ENCODE measurements around the gene COG2.
"Not testable (repeated sequence)": the region's sequence is repeated elsewhere in the genome, so short reads cannot be mapped to it uniquely, and the experiment has no call there.

Gene COG2, protein sequence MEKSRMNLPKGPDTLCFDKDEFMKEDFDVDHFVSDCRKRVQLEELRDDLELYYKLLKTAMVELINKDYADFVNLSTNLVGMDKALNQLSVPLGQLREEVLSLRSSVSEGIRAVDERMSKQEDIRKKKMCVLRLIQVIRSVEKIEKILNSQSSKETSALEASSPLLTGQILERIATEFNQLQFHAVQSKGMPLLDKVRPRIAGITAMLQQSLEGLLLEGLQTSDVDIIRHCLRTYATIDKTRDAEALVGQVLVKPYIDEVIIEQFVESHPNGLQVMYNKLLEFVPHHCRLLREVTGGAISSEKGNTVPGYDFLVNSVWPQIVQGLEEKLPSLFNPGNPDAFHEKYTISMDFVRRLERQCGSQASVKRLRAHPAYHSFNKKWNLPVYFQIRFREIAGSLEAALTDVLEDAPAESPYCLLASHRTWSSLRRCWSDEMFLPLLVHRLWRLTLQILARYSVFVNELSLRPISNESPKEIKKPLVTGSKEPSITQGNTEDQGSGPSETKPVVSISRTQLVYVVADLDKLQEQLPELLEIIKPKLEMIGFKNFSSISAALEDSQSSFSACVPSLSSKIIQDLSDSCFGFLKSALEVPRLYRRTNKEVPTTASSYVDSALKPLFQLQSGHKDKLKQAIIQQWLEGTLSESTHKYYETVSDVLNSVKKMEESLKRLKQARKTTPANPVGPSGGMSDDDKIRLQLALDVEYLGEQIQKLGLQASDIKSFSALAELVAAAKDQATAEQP

DNA sequence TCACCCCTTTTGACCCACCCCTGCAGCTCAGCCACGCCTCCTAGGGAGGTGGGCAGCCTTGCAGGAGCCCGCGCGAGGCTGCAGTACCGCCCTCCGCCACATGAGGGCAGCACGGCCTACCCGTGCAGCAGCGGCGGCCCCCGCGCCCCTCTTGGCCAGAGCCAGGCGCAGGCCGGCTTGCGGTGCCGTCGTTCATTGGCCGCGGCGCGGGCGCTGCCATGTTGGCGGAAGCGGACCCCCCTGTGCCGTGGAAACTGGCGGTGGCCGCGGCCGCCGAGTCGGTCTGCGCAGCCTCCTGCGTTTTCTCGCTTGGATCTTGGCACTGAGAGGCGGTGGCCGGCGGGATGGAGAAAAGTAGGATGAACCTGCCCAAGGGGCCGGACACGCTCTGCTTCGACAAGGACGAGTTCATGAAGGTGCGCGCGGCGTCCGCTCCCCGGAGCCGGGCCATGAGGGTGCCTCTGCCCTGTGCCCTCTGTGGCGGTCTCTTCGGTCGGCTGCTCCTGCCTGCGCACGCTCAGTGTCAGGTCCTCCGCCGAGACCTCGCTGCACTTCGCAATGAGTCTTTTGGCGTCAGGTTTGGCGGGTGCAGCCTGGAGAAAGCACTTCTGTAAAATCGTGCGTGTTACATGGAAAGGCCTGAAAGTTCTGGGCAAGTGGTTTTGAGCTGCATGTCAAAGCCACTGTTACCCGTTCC is at the start of gene COG2:
TSS of gene COG2 (plus strand) at position 219 of the 697 bp plus-strand sequence. CDS start at position 345, 126 bp downstream.
- peak; percentile 83 for DNase-seq (ENCODE audit: low read depth)

- DNase-seq (ENCODE audit: low read depth) = no peak
Observed at GRCh38 chr1:230592848-230593414, 49.4 kb upstream of the COG2 start.

DNA sequence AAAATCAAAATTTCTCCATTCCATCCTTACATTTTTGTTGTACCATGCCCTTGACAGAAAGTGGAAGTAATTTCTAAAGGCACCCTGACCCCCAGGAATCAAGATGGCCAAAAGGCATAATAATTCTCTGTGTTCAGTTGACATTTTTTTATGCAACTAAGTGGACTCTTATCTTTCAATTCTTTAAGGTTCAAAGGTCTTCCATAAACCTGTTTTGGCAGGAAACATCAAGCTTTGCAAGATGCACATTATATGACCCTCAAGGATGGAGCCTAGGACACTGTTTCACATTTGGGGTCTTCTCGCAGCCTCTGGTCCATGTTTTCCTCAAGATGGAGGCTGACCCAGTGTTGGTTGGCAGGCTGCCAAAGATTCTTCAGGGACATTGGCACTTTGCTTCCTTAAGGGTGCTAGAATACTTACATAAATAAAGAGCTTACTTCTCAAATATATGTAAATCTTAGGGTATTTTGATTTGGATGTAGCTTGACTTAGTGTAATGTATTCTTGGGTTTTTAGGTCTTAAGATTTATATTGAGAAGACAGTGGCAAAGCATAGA is 48.0 kb upstream of the COG2 start:
- no peak for DNase-seq (ENCODE audit: low read depth)

- no peak for DNase-seq (ENCODE audit: low read depth)
Observed at GRCh38 chr1:230595181-230595580, 47.1 kb upstream of the COG2 start.

DNA sequence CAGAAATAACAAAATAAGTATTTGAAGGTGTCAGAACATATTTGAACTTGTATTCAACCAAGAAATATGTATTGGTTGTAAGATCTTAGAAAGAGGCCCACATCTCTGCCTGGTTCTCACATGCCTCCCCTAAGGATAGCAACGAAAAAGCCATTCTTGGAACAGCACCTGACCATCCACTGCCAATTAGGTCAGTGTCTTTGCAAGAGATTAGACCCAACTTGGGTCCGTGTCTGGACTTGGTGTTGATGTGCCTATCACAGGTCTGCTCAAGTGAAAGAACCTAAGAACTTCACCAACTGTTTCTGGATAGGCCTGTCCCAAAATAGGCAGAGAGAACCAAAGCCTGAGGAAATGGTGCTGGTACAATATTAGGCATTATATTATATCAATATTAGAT is 46.0 kb upstream of the COG2 start:
- DNase-seq (ENCODE audit: low read depth) = no peak

- no peak for DNase-seq (ENCODE audit: low read depth)
Observed at GRCh38 chr1:230598745-230599144, 43.5 kb upstream of the COG2 start.

- DNase-seq (ENCODE audit: low read depth) = no peak
Observed at GRCh38 chr1:230599926-230600656, 42.2 kb upstream of the COG2 start.

- DNase-seq (ENCODE audit: low read depth) = not testable (repeated sequence)
Observed at GRCh38 chr1:230600657-230601400, 41.5 kb upstream of the COG2 start.

- DNase-seq (ENCODE audit: low read depth) = no peak
Observed at GRCh38 chr1:230609208-230609607, 33.1 kb upstream of the COG2 start.

DNA sequence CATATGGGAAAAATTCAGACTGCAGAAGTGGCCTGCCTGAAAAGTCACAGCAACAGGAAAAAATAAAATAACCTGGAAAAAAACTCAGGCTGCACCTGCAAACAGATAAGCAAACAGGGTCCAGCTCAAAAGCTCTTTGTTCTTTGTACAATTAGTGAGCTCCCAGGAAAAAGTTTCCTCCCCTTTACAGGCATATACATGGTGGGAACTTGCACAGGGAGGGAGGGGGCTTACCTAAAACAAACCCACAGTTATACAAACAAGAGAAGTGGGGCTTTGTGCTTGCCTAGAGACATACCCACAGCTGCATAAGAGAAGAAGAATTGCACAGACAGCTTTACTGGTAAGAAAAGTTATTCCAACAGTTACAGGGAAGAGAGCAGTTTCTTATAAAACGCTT is 31.7 kb upstream of the COG2 start:
- DNase-seq (ENCODE audit: low read depth) = no peak

DNA sequence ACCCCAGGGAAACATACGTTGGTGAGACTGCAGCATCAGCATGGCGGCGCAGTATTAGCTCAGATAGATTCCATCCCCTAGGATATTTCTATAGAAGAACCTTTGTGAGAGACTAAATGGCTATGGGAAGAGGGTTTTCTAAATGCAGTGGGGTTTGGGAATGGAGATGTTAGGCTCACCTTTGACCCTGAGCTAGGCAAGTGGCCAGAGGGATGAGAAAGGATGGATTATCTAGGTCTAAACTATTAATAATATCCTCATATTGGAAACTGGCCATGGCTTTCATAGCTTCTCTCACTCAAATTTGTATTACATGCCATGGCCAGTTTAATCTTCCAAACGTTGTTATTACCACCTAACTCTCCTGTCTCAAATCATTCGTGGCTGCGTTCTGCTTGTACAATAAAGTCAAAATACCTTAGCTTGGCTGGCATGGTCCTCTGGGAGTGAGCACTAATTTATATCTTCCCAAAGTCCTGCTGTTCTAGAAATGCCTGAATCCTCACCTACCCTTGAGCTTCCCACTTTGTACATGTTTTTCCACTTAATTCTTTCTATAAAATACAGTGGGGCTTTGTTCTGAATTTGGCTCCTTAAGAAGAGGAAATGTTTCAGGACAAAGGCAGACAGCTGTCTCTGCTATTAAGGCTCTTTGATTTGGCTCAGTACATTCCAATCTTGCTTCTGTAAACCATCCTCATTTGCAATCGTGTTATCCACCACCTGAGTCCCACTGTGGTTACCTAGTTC is 31.0 kb upstream of the COG2 start:
- DNase-seq (ENCODE audit: low read depth) = no peak

- DNase-seq (ENCODE audit: low read depth) = no peak
Observed at GRCh38 chr1:230611878-230612235, 30.4 kb upstream of the COG2 start.

DNA sequence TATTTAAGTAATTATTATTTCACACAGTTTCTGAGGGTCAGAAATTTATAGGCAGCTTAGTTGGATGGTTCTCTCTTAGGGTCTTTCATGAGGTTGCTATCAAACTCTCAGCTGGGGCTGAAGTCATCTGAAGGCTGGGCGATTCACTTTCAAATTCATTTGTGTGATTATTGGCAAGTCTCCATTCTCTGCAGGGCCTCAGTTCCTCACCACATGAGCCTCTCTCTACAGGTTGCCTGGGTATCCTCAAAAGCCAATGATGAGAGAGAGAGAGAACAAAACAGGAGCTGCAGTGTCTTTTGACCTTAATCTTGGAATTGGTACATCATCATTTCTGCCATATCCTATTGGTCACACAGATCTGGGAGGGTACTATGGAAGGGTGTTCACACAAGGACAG is 29.6 kb upstream of the COG2 start:
- no peak for DNase-seq (ENCODE audit: low read depth)

DNA sequence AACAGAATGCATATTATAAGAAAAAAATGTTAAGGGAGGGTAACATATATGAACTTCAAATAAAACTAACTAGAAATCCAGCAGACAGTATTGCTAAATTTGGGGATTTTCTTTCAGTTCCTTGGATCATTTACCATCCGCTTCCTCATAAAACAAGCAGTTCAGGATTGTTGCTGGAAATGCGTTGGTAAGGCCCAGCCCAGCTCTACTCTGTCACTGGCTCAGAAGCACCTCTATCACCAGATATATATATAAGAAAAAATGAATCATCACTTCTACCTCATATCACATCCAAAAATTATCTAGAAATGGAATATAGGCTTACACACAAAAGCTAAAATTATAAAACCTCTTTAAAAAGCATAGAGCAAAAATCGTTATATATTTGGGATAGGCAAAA is 28.2 kb upstream of the COG2 start:
- no peak for DNase-seq (ENCODE audit: low read depth)

GRCh38 chr1:230618537-230618936 is 23.7 kb upstream of the COG2 start:
- DNase-seq (ENCODE audit: low read depth) = no peak

- DNase-seq (ENCODE audit: low read depth) = no peak
Observed at GRCh38 chr1:230620649-230621323, 21.5 kb upstream of the COG2 start.

GRCh38 chr1:230621324-230622030 is 20.8 kb upstream of the COG2 start:
- DNase-seq (ENCODE audit: low read depth) = no peak

GRCh38 chr1:230622151-230622550 is 20.1 kb upstream of the COG2 start:
- DNase-seq (ENCODE audit: low read depth) = no peak
